NCI-H128 (cell line): ENCODE data around the gene LLPH.
A peak's percentile ranks its signal among the peaks of the same experiment; 100 is the strongest.
"Not testable (repeated sequence)": the region's sequence is repeated elsewhere in the genome, so short reads cannot be mapped to it uniquely, and the experiment has no call there.

ENCODE experiments used
- DNase-seq: peaks from one replicate; lab custom pipeline; 2025; ENCODE audit not compliant: unreplicated experiment; lab: John Stamatoyannopoulos, UW

LLPH gene

DNA sequence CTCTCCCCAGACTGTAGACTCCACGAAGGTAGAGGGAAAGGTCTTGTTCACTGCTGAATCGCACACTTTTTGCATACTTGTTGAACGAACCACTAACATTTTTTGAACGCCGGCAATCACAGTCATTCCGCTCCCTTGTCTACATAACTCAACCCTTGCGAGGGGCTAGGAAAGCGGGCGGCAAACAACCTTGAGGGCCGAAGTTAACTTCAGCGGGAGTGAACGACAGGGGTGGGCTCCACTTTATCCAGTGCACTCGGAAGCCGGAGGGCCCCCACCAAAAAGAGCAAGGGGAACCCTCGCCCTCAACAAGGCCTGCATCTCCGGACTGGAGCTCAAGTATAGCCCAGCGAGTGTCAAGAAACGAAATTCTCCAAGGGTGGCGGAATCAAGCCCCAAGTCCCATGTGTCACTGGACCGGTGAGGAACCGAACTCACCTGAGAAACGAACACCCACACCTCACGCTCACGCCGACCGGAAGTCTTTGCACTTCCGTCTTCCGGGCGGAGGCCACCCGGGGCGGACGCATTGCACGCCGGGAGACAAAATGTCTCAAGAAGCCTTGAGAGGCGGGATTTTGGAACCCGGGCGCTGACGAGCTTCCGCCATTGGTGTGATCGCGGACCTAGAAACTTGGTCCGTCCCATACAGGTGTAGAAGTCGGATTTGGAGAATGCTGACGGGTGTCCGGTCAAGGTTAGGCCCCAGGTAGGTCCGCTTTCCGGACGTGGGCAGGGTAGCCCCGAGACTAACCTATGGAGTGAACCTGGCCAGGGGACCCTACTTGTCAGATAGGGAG lies at the start of gene LLPH:
Gene LLPH, minus strand, starts transcription at position 484 of the 800 bp plus-strand sequence. CDS start 1,644 bp downstream, outside the sequence.
- DNase-seq: peak; percentile 86

GRCh38 chr12:66176105-66176900 lies 45.8 kb upstream of the LLPH start:
- DNase-seq: no peak

DNA sequence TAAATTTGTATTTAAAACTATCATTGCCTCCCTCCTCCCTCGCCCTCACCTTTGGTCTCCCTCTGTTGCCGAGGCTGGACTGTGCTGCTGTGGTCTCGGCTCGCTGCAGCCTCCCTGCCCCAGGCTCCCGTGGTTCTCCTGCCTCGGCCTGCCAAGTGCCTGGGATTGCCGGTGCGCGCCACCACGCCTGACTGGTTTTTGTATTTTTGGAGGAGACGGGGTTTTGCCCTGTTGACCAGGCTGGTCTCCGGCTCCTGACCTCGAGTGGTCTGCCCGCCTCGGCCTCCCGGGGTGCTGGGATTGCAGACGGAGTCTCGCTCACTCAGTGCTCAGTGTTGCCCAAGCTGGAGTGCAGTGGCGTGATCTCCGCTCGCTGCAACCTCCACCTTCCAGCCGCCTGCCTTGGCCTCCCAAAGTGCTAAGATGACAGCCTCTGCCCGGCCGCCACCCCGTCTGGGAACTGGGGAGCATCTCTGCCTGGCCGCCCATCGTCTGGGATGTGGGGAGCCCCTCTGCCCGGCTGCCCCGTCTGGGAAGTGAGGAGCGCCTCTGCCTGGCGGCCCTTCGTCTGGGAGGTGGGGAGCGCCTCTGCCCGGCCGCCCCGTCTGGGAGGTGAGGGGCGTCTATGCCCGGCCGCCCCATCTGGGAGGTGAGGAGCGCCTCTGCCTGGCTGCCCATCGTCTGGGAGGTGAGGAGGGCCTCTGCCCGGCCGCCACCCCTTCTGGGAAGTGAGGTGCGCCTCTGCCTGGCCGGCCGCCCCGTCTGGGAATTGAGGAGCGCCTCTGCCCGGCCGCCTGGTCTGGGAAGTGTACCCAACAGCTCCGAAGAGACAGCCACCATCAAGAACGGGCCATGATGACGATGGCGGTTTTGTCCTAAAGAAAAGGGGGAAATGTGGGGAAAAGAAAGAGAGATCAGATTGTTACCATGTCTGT lies 44.1 kb upstream of the LLPH start:
- DNase-seq: not testable (repeated sequence)

DNA sequence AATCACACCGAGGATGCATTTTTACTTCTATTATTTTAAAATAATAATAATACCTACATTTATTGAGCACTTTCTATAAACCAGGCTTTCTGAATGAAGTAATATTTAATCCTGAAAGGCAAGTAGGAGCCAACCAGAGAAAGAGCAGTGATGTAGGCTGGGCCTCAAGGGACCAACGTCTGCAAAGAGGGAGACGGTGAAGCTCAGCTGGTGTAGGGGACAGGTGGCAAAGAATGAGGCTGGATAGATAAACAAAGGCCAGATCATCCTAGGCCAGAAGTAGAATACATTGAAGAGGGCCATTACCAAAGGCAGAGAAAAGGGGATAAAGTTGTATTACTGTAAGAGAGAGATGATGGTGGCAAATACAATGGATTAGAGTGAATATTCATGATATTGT lies 40.1 kb upstream of the LLPH start:
- DNase-seq: no peak

- peak; percentile 88 for DNase-seq
Measured at GRCh38 chr12:66169221-66170170, 38.9 kb upstream of the LLPH start, which contains the start of gene TMBIM4. TSS of gene TMBIM4 (minus strand) at chr12:66169996. CDS start at chr12:66169951, 45 bp downstream.

- no peak for DNase-seq
Measured at GRCh38 chr12:66168410-66168809, 37.9 kb upstream of the LLPH start.

GRCh38 chr12:66166561-66166960 lies 36.0 kb upstream of the LLPH start:
- DNase-seq: no peak

DNA sequence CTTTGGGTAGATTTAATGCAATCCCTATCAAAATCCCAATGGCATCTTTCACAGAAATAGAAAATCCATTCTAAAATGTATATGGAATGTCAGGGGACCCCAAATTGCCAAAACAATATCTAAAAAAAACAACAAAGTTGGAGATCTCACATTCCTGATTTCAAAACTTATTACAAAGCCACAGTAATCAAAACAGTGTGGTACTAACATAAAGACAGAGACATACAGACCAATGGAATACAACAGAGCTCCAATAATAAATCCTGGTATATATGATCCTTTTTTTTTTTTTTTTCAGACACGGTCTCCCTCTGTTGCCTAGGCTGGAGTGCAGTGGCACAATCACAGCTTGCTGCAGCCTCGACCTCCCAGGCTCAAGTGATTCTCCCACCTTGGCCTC lies 34.6 kb upstream of the LLPH start:
- no peak for DNase-seq

DNA sequence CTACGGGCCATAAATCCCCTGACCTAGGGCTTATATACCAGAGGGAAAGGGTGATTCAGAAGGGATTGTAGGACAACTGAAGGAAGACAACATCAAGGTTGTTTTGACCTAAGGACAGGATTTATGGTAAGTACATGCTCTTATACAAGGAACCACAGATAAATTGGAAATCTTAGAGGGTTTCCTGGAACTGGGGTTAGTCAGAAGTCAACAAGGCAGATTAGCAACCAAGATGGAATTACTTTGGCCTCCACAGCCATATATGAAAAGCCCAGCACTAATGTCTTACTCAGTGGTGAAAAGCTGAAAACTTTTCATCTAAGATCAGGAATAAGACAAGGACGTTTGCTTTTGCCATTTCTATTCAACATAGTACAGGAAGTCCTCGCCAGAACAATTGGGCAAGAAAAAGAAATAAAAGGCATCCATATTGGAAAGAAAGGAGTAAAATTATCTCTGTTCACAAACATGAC lies 33.8 kb upstream of the LLPH start:
- no peak for DNase-seq

- no peak for DNase-seq
Measured at GRCh38 chr12:66163289-66163688, 32.7 kb upstream of the LLPH start.

GRCh38 chr12:66162701-66163100 lies 32.2 kb upstream of the LLPH start:
- no peak for DNase-seq

- DNase-seq: no peak
Measured at GRCh38 chr12:66160704-66161103, 30.2 kb upstream of the LLPH start.

DNA sequence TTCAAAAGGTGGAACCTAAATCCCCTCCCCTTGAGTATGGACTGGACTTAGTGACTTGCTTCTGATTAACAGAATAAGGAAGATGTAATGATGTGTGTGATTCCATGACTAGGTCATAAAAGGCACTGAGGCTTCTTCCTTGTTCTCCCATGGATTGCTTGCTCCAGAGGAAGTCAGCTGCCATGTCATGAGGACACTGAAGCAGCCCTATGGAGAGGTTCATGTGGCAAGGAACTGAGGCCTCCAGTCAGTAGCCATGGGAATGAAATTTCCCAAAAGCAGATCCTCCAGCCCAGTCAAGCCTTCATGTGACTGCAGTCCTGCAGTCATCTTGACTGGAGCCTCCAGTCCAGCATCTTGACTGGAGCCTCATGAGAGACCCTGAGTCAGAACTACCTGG lies 28.6 kb upstream of the LLPH start:
- no peak for DNase-seq

DNA sequence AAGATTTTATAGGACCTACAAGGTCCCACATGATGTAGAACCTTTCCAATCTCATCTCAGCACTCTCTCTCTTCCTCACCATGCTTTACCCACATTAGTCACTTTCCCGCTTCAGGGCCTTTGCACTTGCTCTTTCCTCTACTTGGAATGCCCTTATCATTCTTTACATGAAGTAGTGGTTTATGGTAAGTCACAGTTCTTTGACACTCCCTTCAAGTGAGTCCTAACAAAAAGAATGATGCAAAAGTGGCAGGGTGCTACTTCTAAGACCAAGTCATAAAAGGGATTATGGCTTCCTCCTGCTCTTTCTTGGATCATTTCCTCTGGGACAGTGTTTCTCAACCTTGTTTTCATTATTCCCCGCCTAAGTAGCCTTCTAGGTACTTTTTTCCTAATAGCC lies 26.1 kb upstream of the LLPH start:
- no peak for DNase-seq

DNA sequence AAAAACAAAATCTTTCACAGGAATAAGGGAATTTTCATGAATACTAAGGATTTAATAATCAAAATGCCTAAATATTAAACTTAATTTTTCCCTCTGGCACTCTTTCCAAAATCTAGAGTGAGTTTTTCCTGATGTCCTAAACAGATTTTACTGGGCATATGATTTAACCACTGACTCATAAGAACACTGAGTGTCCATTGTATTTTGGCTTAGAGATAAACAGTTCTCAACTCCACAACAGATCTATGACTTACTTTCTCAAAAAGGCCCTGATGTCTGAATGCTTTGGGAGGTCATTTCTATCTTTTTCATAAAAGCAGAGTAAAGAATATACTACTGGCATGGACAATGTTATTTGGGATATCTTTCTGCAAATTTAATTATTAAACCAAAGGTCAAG lies 24.2 kb upstream of the LLPH start:
- no peak for DNase-seq

DNA sequence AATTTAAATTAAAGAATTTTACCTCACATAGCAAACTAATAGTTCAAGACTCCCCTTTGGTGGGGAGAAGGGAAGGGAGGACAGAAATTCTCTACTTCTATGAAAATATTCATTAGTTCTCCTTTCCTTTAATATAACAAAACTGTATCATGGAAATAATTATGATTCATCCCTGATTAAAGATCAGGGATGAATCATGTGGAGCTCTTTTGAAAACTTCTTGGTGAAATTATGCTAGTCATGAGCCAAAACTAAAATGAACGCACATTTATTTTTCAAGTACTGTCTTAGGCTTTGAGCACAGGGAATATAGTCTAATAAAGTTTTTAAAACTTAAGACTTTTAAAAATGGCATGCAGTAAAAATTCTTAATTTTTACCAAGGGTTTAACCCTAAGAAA lies 22.2 kb upstream of the LLPH start:
- DNase-seq: no peak

- no peak for DNase-seq
Measured at GRCh38 chr12:66149702-66150398, 19.3 kb upstream of the LLPH start.

- DNase-seq: no peak
Measured at GRCh38 chr12:66144791-66145754, 14.5 kb upstream of the LLPH start.
